Uterus (tissue), 4 donors: ENCODE results near the gene EIF5A. TPM values are rescaled to one million over a fixed set of nuclear protein-coding genes. Genes with fewer than 3 reads are reported as not detected.

ENCODE experiments used
- DNase-seq, 2 donors: peaks; one replicate each; pipeline ENCODE4 v3.0.0-alpha.2; 2019 to 2020
- H3K27ac ChIP-seq, 2 donors: fragments of 200-600 bp; sonication (generic); 1 replicate in 1 of 2; 2 replicates in 1 of 2; pipeline ENCODE4 v1.5.1; 2016 to 2018
- H3K27me3 ChIP-seq, 2 donors: fragments of 200-600 bp; sonication (generic); one replicate each; pipeline ENCODE4 v1.5.1; 2018 to 2019; ENCODE audit warnings: control low read depth in 1 of 2
- H3K36me3 ChIP-seq, 2 donors: fragments of 200-600 bp; sonication (generic); one replicate each; pipeline ENCODE4 v1.5.1; 2019; ENCODE audit warnings: control low read depth in 1 of 2
- H3K4me1 ChIP-seq, 2 donors: fragments of 200-600 bp; sonication (generic); one replicate each; pipeline ENCODE4 v1.5.1; 2018 to 2019; ENCODE audit warnings: control low read depth in 1 of 2
- H3K4me3 ChIP-seq, 2 donors: fragments of 200-600 bp; sonication (generic); 1 replicate in 1 of 2; 2 replicates in 1 of 2; pipeline ENCODE4 v1.5.1; 2018 to 2019; ENCODE audit warnings: mild to moderate bottlenecking in 1 of 2
- H3K9me3 ChIP-seq, 2 donors: fragments of 200-600 bp; sonication (generic); one replicate each; pipeline ENCODE4 v1.5.1; 2019; ENCODE audit warnings: control low read depth in 1 of 2
- POLR2A ChIP-seq, 2 donors: fragments of 450-650 bp; IDR thresholded peaks; one replicate each; pipeline ENCODE4 v1.6.1; 2016; ENCODE audit warnings: antibody characterized with exemption in 2 of 2, mild to moderate bottlenecking in 1 of 2, moderate library complexity in 1 of 2
- intact Hi-C: fragments of 100-400 bp; cut with DNase I; formaldehyde crosslinking; loops from one replicate; pipeline ENCODE4 v1.15.1; 2023; ENCODE audit warnings: low total_unique reads
- total RNA-seq, 4 donors: library from RNA; depleted of rRNA in 3 of 4; stranded (reverse); fragments of >200 nt in 3 of 4; gene quantifications; one replicate each; pipeline versions ENCODE4 v1.1.0 to v1.2.4, GENCODE V29; 2014 to 2023
- TF ChIP-seq, protein P1 (sequence below), 4 experiments: fragments of 200-600 bp in 2 of 4; fragments of 450-650 bp in 2 of 4; sonication (generic) in 2 of 4; IDR thresholded peaks; one replicate each; pipeline ENCODE4 v1.5.1; 2016 to 2019; ENCODE audit warnings: antibody characterized with exemption in 4 of 4, mild to moderate bottlenecking in 2 of 4, moderate library complexity in 1 of 4
- donor health status: DM: yes; HTN: yes; CAD: no.

Gene EIF5A
- total RNA-seq, 4 donors from 2014 or later: 75.3 to 219 (median 198) TPM

DNA sequence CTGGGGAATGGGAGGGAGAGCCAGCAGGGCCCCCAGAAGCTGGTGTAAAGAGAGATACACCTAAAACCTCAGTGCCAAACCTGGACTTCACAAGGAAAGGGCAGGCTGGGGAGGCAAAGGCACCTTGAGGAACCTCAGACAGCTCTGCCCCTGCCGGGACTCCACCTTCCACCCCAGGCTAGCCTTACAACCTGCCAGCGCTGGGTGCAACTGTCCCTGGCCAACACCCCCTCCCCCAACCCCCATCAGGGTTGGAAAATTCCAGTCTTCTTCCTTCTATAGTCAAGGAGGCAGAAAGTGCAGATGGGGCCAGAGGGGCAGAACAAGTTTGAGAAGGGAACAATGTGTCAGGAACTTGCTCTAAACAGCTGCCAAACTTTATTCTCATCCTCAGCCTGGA, 15.2 kb upstream of the EIF5A start:
- Histone ChIP-seq H3K4me1 (peaks cover 0 to 27% of the 10 kb centered on the region in 2 donors), H3K27ac (peak overlapping the region in 1 of 2 donors; percentile 13), H3K27me3 (peaks cover 0 to 6% of the 10 kb centered on the region in 2 donors), H3K36me3 (no peaks in the 10 kb centered on the region), H3K4me3 (no peak overlapping the region), H3K9me3 (no peaks in the 10 kb centered on the region)
- DNase-seq: no peak
- intact Hi-C loops: loop anchor here (10.0 kb wide), 1 partner anchor 237 kb away; no protein-coding TSS in a partner anchor
- TF ChIP-seq, protein P1, sequence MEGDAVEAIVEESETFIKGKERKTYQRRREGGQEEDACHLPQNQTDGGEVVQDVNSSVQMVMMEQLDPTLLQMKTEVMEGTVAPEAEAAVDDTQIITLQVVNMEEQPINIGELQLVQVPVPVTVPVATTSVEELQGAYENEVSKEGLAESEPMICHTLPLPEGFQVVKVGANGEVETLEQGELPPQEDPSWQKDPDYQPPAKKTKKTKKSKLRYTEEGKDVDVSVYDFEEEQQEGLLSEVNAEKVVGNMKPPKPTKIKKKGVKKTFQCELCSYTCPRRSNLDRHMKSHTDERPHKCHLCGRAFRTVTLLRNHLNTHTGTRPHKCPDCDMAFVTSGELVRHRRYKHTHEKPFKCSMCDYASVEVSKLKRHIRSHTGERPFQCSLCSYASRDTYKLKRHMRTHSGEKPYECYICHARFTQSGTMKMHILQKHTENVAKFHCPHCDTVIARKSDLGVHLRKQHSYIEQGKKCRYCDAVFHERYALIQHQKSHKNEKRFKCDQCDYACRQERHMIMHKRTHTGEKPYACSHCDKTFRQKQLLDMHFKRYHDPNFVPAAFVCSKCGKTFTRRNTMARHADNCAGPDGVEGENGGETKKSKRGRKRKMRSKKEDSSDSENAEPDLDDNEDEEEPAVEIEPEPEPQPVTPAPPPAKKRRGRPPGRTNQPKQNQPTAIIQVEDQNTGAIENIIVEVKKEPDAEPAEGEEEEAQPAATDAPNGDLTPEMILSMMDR (IDR thresholded peaks at IDR 0.05): no peak
- no peak for TF ChIP-seq POLR2A (IDR thresholded peaks at IDR 0.05)

DNA sequence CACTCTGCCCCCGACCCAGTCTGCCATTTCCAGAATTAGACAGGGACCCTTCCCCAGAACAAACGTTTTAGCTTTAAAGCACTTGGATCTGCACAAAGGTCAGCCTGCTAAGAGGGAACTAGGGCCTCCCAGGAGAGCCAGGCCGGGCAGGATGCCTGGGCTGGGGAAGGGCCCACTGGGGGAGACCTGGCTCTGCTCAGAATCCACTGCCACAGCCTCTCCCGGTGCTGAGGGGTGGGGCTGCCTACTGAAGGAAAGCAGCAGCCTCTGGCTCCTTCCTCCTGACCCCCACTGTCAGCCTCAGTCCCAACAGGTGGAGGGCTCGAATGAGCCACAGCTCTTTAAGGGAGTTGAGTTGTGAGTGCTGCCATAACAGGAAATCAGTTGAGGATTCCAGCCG, 14.7 kb upstream of the EIF5A start:
- TF ChIP-seq, protein P1 (IDR thresholded peaks at IDR 0.05): no peak
- TF ChIP-seq POLR2A (IDR thresholded peaks at IDR 0.05): no peak
- Histone ChIP-seq H3K4me3 (no peak overlapping the region), H3K9me3 (no peaks in the 10 kb centered on the region), H3K27me3 (peaks cover 0 to 6% of the 10 kb centered on the region in 2 donors), H3K36me3 (no peaks in the 10 kb centered on the region), H3K27ac (peak overlapping the region in 1 of 2 donors; percentile 13), H3K4me1 (peaks cover 0 to 27% of the 10 kb centered on the region in 2 donors)
- DNase-seq: no peak
- intact Hi-C loops: loop anchor here (10.0 kb wide), 1 partner anchor 238 kb away; no protein-coding TSS in a partner anchor

DNA sequence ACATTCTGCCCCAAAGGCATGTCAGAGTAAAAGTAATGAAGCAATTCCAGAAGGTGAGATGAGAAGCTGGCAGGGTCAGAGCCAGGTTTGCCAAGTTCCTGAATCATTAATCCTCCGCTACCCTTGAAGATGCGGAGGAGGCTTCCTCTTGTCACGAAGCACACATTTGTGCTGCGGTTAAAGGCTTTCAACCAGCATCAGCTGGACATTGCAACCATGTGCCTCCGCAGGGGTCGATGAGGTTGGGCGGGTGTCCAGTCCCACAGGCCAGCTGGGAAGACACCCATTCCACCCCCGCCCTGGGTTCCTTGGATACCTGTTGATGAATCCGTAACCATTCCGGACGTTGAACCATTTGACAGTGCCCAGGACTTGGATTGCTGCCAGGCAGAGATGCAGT, 14.3 kb upstream of the EIF5A start:
- Histone ChIP-seq H3K27ac (peak overlapping the region in 1 of 2 donors; percentile 13), H3K27me3 (peaks cover 0 to 6% of the 10 kb centered on the region in 2 donors), H3K4me3 (no peak overlapping the region), H3K36me3 (no peaks in the 10 kb centered on the region), H3K9me3 (no peaks in the 10 kb centered on the region), H3K4me1 (peaks cover 0 to 27% of the 10 kb centered on the region in 2 donors)
- no peak for DNase-seq
- intact Hi-C loops: loop anchor here (10.0 kb wide), 1 partner anchor 238 kb away; no protein-coding TSS in a partner anchor
- TF ChIP-seq, protein P1 (IDR thresholded peaks at IDR 0.05): no peak
- no peak for TF ChIP-seq POLR2A (IDR thresholded peaks at IDR 0.05)

DNA sequence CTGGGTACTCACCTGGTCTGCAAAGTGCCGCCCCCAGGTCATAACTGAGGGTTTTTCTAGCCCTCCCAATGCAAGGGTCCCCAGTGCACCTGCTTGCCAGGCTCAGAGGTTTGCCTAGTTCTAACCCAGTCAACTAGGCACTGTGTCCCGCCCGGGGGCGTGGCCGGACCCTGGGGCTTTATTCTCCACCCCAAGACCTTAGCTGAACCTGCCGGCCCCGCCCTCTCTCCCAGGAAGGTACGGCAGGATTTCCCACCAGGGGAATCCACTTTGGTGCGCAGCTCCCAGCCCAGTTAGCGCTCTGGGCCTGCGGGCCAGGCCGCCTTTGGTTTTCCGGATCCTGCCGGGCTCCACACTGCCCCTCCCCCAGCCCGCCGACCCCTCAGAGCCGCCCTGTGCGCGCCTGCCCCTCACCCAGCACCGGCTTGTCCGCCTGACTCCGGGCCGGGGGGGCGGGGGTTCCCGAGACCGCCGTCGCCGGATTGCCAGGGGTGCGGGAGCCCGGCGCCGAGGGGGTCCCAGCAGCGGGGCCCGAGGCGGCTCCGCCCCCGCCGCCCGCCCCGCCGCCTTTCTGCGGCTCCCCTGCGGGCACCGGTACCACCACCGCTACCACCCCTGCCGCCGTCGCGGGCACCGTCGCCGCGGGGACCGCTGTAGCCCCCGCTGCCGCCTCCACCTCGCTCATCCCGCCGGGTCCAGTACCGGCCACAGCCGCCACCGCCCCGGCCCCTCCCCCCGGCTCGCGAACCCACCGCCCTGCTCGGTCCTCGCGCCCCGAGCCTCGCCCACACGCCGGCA, 13.4 kb upstream of the EIF5A start:
- no peaks in the 10 kb centered on the region for H3K9me3 ChIP-seq
- no peak overlapping the region for H3K27ac ChIP-seq
- H3K27me3 ChIP-seq: peaks cover 0 to 6% of the 10 kb centered on the region in 2 donors
- TF ChIP-seq, protein P1 (IDR thresholded peaks at IDR 0.05): no peak
- TF ChIP-seq POLR2A (IDR thresholded peaks at IDR 0.05): no peak
- H3K4me1 ChIP-seq: peaks cover 0 to 27% of the 10 kb centered on the region in 2 donors
- no peak for DNase-seq
- peak overlapping the region in 1 of 2 donors; percentile 19 for H3K4me3 ChIP-seq
- intact Hi-C loops: loop anchor here (10.0 kb wide), 1 partner anchor 239 kb away; no protein-coding TSS in a partner anchor
- no peaks in the 10 kb centered on the region for H3K36me3 ChIP-seq

DNA sequence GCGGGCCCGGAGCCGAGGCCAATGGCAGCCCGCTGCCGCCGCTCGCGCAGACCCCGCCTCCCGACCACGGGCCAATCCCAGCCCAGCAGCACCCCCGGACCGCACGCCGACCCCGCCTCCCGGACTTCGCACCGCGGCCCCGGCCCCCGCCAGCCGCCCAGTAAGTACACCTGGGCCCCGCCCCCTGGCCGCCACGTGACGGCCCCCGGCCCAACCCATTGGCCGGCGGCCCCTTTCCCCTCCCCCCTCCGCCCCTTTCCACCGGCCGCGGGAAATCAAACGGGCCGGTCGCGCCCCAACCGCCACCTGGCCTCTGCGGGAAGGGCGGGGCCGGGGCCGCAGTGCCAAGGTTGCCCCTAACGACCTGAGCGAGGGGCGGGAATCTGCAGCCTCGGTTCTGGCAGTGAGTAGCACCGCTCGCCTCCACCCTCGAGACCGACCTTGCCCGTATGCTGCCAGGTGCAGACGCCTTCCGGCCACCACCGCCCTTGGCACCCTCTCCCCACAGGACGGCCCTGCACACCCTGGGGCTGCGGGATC, 12.7 kb upstream of the EIF5A start, which contains the start of gene YBX2:
TSS of gene YBX2 (minus strand) at position 26 of the 540 bp plus-strand sequence. CDS start 139 bp downstream, outside the sequence.
- Histone ChIP-seq H3K27me3 (peaks cover 0 to 6% of the 10 kb centered on the region in 2 donors), H3K4me1 (peaks cover 0 to 27% of the 10 kb centered on the region in 2 donors), H3K27ac (peak within 1 kb of the TSS in 1 of 2 donors; percentile 67), H3K36me3 (no peaks in the 10 kb centered on the region), H3K4me3 (peak within 1 kb of the TSS in 1 of 2 donors; percentile 19), H3K9me3 (no peaks in the 10 kb centered on the region)
- peak in 1 of 2 donors; percentile 61 for DNase-seq
- intact Hi-C loops: loop anchor here (10.0 kb wide), 1 partner anchor 240 kb away; no protein-coding TSS in a partner anchor
- TF ChIP-seq POLR2A (IDR thresholded peaks at IDR 0.05): no peak
- TF ChIP-seq, protein P1 (IDR thresholded peaks at IDR 0.05): no peak
